Left forelimb (tissue), 1 donor: ENCODE data around the gene GDI1.

Source experiments
- DNase-seq: peaks from one replicate; pipeline ENCODE4 v3.0.0-alpha.2; 2018; ENCODE audit warnings: low spot score

GDI1 gene

GRCh38 chrX:154437971-154438893 lies 1.3 kb downstream of the GDI1 start:
- DNase-seq, result no peak

DNA sequence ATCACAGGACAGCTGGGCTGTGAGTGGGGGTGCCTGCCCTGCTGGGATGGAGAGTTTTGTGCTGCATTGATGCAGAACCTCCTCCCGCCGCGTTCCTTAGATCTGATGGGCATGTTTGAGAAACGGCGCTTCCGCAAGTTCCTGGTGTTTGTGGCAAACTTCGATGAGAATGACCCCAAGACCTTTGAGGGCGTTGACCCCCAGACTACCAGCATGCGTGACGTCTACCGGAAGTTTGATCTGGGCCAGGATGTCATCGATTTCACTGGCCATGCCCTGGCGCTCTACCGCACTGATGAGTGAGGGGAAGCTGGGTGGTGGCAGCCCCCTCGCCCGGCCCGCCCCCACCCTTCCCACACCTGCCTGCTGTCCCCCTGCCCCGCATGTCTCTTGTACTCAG lies 2.9 kb downstream of the GDI1 start:
- DNase-seq, result peak; percentile 6

DNA sequence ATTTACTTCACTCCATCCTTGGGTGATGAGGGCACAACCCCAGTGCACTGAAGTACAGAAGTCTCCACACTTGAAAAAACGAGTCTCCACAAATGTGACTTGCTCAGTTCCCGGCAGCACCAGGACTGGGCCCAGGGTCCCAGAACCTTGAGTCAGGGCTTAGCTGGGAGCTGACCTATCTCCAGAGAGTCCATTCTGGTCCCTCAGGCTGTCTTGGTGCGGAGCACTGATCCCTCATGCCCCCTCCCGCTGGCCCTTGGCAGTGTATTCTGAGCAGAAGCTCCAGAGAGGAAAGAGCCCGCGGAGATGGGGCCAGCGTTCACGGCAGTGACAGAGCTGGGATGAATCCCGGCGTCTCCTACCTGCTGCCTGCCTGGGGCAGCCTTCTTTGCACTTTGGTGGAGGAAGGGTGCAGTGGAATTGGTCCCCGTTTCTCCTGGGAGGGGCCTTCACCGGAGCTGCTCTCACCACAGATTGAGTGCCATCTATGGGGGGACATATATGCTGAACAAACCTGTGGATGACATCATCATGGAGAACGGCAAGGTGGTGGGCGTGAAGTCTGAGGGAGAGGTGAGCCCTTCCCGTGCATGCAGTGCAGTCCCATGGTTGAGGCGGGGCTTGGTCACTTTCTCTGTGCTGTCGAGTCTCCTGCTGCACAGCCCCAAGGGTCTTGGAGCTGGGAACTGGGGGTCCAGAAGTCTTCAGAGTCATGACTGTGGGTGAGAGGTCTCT lies 3.8 kb downstream of the GDI1 start:
- DNase-seq, result no peak

- no peak for DNase-seq
Observed at GRCh38 chrX:154441564-154441963, 4.6 kb downstream of the GDI1 start.

GRCh38 chrX:154441984-154442707 lies 5.2 kb downstream of the GDI1 start:
- no peak for DNase-seq

DNA sequence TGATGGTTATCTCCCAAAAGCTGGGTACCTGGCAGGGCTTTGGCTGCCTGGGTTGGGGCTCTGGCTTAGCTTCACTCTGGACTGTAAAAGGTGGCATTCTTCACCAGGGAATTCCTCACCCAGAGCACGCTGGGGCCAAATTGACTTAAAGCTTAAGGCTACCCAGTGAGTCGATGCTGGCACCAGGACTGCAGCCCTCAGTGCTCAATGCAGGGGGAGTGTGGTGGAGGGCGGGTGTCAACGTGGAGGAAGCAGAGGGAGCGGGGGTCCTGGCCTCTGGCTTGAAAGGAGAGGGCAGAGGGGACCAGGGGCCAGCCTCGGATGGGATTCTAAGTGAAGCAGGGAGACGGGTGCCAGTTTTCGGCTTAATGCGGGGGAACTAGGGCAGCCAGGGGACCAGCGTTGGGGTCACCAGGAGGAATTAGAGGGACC lies 6.5 kb downstream of the GDI1 start:
- DNase-seq, result no peak

GRCh38 chrX:154443992-154444754 lies 7.2 kb downstream of the GDI1 start, which contains the start of gene FAM50A:
Gene FAM50A (plus strand): TSS chrX:154444141. CDS start chrX:154444236, 95 bp downstream.
- peak; percentile 81 for DNase-seq

GRCh38 chrX:154444755-154445246 lies 7.8 kb downstream of the GDI1 start:
- DNase-seq, result no peak

GRCh38 chrX:154445776-154446175 lies 8.8 kb downstream of the GDI1 start:
- DNase-seq, result no peak

DNA sequence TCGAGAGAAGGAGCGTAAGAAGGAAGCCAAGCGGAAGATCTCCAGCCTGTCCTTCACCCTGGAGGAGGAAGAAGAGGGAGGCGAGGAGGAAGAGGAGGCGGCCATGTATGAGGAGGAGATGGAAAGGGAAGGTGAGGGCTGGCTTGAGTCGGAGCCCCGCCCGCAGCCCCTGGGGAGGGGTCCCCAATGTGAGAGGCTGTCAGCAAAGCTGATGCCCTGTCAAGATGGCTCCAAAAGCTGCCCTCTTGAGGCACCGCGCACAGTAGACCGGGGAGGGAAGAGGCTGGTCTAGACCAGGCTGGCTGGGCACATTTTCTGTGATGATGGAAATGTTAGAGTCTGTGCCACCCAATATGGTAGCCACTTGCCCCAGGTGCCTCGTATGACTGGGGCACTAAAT lies 9.5 kb downstream of the GDI1 start:
- no peak for DNase-seq

- no peak for DNase-seq
Observed at GRCh38 chrX:154448484-154448883, 11.5 kb downstream of the GDI1 start.

- DNase-seq, result no peak
Observed at GRCh38 chrX:154449618-154450017, 12.7 kb downstream of the GDI1 start.

DNA sequence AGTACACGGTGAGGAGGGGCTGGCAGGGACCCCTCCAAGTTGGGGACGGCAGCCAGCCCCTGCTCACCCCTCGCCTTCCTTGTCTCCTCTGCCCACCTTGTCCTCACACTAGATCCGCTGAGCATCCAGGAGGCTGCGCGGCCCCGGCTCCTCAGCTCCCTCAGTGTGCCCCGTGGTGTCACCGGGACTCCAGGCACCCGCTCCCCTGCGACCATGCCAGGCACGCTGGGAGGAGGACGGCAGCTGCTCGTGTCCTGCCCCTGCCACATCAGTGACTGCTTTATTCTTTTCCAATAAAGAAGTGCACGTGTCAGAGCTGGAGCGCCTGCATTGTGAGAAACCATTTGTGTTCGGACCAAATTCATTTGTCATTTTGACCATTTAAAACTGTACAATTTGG lies 13.4 kb downstream of the GDI1 start:
- DNase-seq, result no peak

GRCh38 chrX:154452823-154453222 lies 15.9 kb downstream of the GDI1 start:
- DNase-seq, result no peak

DNA sequence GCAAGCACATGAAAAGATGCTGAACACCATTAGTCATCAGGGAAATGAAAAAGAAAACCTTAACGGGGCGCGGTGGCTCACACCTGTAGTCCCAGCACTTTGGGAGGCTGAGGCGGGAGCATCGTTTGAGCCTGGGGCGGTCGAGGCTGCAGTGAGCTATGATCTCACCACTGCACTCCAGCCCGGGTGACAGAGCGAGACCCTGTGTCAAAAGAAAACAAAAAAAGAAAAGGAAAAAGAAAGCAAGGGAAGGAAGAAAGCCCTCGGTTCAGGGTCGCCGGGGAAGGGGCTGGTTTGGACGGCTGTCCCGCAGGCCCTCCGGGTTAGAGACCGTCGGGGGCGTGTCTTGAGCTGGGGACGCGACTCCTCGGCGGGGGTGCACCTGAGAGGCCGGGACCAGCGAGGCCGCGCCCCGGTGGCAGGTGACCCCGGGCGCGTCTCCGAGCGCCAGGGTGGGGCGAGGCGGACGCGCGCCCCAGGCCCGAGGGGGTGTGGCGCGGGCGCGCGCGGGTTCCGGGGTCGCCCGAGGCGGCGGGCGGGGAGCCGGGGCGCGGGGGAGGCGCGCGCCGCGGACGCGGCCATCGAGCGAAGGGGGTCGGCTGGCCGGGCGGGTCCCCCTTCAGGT lies 20.6 kb downstream of the GDI1 start:
- no peak for DNase-seq

DNA sequence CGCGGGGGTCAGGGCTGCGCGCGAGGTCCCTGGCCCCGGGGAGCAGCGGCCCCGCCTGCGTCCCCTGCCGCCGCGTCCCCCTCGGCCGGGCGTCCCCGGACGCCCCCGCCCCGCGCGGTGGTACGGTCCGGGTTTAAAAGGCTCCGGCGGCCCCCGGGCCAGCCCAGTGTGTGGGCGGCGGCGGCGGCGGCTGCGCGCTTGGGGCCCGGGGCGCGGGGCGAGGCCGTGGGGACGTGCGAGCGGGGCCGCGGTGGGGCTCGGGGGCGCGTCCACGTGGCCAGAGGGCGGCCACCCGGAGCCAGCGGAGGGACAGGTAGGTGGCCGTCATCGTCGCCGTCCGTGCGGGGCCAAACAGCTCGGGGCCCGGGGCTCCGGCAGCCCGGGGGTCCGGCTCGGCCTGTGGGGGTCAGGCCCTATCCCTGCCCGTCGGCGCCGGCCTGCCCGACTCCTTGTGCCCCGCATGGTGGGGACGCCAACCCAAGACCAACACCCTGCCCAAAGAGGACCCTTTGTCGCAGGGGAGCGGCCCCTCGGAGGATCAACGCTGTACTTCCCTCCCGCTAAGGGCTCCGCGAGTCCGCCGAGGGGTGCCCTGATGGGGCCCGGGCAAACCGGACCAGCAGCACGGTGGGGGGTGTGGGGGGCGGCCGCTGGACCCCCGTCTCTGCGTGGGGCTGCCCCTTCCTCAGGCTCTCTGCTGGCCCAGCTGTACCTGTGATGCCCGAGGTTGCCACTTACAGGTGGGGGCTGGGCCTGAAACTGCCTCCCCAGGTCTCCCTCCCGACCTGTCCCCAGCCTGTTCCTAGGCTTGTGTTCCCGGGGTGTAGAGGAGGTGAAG lies 21.4 kb downstream of the GDI1 start, which contains the start of gene PLXNA3:
Gene PLXNA3 (plus strand): TSS at position 166 of the 838 bp plus-strand sequence. CDS start 1,903 bp downstream, outside the sequence.
- DNase-seq, result peak; percentile 70

DNA sequence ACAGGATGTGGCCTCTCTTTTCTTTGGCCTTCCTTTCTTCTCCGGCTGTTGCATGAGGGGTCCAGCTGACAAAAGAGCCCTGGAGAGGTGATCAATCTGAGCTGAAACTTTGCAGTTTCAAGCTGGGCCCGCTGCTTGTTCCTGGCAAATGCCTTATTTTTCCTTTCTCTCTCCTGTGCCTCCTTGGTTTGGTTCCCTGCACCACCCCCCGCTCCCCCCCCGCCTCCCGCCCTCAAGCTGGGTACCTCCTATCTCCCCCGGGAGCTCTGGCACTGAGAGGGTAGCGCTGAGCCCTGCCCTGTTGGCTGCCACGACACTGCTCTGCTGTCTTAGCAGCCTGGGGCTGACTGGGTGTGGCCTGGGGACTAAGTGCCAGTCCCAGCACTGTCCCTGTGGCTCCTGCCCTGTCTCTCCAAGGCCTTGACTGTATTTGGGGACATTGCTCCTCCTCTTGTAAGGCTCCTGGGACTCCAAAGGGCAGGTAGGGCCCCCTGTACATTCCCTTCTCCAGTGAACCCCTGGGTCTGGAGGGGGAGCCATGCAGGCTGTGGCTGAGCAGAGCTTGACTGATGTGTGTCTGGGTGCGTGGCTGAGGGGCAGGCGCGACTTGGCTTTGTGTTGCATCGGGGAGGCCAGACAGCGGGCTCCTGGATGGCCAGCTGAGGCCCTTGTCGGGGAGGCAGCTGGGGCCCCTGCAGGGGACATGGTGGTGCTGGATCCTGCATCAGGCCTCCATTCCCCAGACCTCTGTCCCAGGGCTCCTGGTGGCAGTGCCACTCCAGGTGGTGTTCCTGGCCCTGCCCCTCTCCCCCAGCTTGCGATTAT lies 22.2 kb downstream of the GDI1 start:
- DNase-seq, result no peak

GRCh38 chrX:154459832-154460231 lies 22.9 kb downstream of the GDI1 start:
- DNase-seq, result no peak

- DNase-seq, result no peak
Observed at GRCh38 chrX:154460326-154460725, 23.4 kb downstream of the GDI1 start.
